ENCODE measurements around the gene MAP4.

- no peak for TF ChIP-seq EZH2 (IDR thresholded peaks at IDR 0.05; ENCODE audit: borderline replicate concordance, insufficient read depth, low read depth, low read length, poor library complexity, severe bottlenecking)
- TF ChIP-seq, protein P1, sequence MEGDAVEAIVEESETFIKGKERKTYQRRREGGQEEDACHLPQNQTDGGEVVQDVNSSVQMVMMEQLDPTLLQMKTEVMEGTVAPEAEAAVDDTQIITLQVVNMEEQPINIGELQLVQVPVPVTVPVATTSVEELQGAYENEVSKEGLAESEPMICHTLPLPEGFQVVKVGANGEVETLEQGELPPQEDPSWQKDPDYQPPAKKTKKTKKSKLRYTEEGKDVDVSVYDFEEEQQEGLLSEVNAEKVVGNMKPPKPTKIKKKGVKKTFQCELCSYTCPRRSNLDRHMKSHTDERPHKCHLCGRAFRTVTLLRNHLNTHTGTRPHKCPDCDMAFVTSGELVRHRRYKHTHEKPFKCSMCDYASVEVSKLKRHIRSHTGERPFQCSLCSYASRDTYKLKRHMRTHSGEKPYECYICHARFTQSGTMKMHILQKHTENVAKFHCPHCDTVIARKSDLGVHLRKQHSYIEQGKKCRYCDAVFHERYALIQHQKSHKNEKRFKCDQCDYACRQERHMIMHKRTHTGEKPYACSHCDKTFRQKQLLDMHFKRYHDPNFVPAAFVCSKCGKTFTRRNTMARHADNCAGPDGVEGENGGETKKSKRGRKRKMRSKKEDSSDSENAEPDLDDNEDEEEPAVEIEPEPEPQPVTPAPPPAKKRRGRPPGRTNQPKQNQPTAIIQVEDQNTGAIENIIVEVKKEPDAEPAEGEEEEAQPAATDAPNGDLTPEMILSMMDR (IDR thresholded peaks at IDR 0.05): no peak
Observed at GRCh38 chr3:47802734-47803479, 213.3 kb downstream of the MAP4 start, which contains the start of gene DHX30.
